DND-41 (cell line): Measurements from ENCODE around the gene RNF34.
"Not testable (repeated sequence)": the region's sequence is repeated elsewhere in the genome, so short reads cannot be mapped to it uniquely, and the experiment has no call there.

ENCODE experiments used
- ATAC-seq: fragments of 200-7000 bp; cut with Tn5 transposase; 3 replicates; pipeline ENCODE4 v1.9.1; 2021; ENCODE audit warnings: low read depth; ENCODE audit not compliant: insufficient read depth
- DNase-seq: peaks from one replicate; pipeline ENCODE4 v3.0.0-alpha.2; 2020
- H2AFZ ChIP-seq: 2 replicates; pipeline ENCODE4 v1.6.0; 2012; ENCODE audit warnings: low read depth, low read length
- H3K27ac ChIP-seq: 2 replicates; pipeline ENCODE4 v1.5.1; 2012; ENCODE audit warnings: low read length, inconsistent platforms
- H3K27me3 ChIP-seq: fragments of 200-600 bp; sonication (generic); 2 replicates; pipeline ENCODE4 v1.6.0; 2012; ENCODE audit warnings: low read length, mild to moderate bottlenecking, inconsistent platforms; ENCODE audit not compliant: insufficient read depth, poor library complexity
- H3K36me3 ChIP-seq: 2 replicates; pipeline ENCODE4 v1.5.1; 2012; ENCODE audit warnings: low read length, inconsistent platforms; ENCODE audit not compliant: insufficient read depth
- H3K4me1 ChIP-seq: 2 replicates; pipeline ENCODE4 v1.5.1; 2012; ENCODE audit warnings: mild to moderate bottlenecking, low read length; ENCODE audit not compliant: insufficient read depth
- H3K4me2 ChIP-seq: 2 replicates; pipeline ENCODE4 v1.6.0; 2012; ENCODE audit warnings: mild to moderate bottlenecking, moderate library complexity, low read length, inconsistent platforms; ENCODE audit not compliant: insufficient read depth
- H3K4me3 ChIP-seq, 2 experiments: fragments of 200-600 bp in 1 of 2; shearing (Covaris generic) in 1 of 2; 2 replicates each; pipeline ENCODE4 v1.5.1; 2012 to 2016; ENCODE audit warnings: inconsistent platforms in 2 of 2, low read length in 2 of 2, mild to moderate bottlenecking in 2 of 2, low read depth in 1 of 2, moderate library complexity in 1 of 2
- H3K79me2 ChIP-seq: 2 replicates; pipeline ENCODE4 v1.6.0; 2012; ENCODE audit warnings: low read length, inconsistent platforms; ENCODE audit not compliant: insufficient read depth
- H3K9ac ChIP-seq: 2 replicates; pipeline ENCODE4 v1.6.0; 2012; ENCODE audit warnings: low read depth, mild to moderate bottlenecking, inconsistent platforms, low read length, moderate library complexity
- H3K9me3 ChIP-seq: 2 replicates; pipeline ENCODE4 v1.5.1; 2012; ENCODE audit warnings: low read length, moderate library complexity, mild to moderate bottlenecking, inconsistent platforms; ENCODE audit not compliant: insufficient read depth, severe bottlenecking
- H4K20me1 ChIP-seq: 2 replicates; pipeline ENCODE4 v1.6.0; 2012; ENCODE audit warnings: low read length; ENCODE audit not compliant: insufficient read depth
- EZH2 ChIP-seq: IDR thresholded peaks from 3 replicates; pipeline ENCODE4 v1.6.1; 2012; ENCODE audit warnings: borderline replicate concordance, low read depth, mild to moderate bottlenecking, moderate library complexity, low read length, inconsistent platforms; ENCODE audit not compliant: severe bottlenecking
- TF ChIP-seq, protein P1 (sequence below): IDR thresholded peaks from 2 replicates; pipeline ENCODE4 v1.5.1; 2012; ENCODE audit warnings: borderline replicate concordance, low read length, moderate library complexity, mild to moderate bottlenecking; ENCODE audit not compliant: poor library complexity, severe bottlenecking; ENCODE audit errors: extremely low read depth

The RNF34 gene

DNA sequence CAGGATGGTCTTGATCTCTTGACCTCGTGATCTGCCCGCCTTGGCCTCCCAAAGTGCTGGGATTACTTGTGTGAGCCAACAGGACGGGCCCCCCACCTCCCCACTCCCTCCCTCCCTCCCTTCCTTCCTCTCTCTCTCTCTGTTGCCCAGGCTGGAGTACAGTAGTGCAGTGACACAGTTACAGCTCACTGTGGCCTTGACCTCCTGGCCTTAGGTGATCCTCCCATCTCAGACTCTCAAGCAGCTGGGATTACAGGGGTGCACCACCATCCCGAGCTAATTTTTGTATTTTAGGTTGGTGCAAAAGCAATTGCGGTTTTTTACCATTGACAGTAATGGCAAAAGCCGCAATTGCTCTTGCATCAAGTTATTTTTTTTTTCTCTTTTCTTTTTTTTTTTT, 28.5 kb upstream of the RNF34 start:
- no peaks in the 10 kb centered on the region for H3K4me1 ChIP-seq
- H3K9ac ChIP-seq = no peak overlapping the region
- DNase-seq (no peak), ATAC-seq (no peak)
- H3K9me3 ChIP-seq = no peaks in the 10 kb centered on the region
- TF ChIP-seq EZH2 = no peak
- TF ChIP-seq, protein P1, sequence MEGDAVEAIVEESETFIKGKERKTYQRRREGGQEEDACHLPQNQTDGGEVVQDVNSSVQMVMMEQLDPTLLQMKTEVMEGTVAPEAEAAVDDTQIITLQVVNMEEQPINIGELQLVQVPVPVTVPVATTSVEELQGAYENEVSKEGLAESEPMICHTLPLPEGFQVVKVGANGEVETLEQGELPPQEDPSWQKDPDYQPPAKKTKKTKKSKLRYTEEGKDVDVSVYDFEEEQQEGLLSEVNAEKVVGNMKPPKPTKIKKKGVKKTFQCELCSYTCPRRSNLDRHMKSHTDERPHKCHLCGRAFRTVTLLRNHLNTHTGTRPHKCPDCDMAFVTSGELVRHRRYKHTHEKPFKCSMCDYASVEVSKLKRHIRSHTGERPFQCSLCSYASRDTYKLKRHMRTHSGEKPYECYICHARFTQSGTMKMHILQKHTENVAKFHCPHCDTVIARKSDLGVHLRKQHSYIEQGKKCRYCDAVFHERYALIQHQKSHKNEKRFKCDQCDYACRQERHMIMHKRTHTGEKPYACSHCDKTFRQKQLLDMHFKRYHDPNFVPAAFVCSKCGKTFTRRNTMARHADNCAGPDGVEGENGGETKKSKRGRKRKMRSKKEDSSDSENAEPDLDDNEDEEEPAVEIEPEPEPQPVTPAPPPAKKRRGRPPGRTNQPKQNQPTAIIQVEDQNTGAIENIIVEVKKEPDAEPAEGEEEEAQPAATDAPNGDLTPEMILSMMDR = no peak
- no peak overlapping the region for H3K4me3 ChIP-seq
- H2AFZ ChIP-seq = no peak overlapping the region
- H3K4me2 ChIP-seq = no peak overlapping the region
- H4K20me1 ChIP-seq = no peaks in the 10 kb centered on the region
- no peaks in the 10 kb centered on the region for H3K27me3 ChIP-seq
- H3K27ac ChIP-seq = no peak overlapping the region
- no peaks in the 10 kb centered on the region for H3K36me3 ChIP-seq
- no peaks in the 10 kb centered on the region for H3K79me2 ChIP-seq

DNA sequence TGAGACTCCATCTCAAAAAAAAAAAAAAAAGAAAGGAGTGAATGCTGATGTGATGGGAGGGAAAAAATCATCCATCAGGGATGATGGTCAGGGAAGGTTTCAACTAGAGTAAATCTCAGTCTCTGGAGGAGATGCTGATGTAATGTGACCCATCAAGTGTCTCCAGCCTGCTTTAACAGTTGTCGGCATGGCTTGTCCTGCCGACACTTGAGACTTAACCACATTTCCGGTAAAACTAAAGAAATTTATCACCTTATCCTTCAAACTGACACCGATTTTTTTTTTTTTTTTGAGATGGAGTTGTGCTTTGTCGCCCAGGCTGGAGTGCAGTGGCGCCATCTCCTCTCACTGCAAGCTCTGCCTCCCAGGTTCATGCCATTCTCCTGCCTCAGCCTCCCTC, 26.2 kb upstream of the RNF34 start:
- H3K27me3 ChIP-seq = no peaks in the 10 kb centered on the region
- no peak overlapping the region for H3K9ac ChIP-seq
- no peaks in the 10 kb centered on the region for H3K9me3 ChIP-seq
- no peak overlapping the region for H3K4me3 ChIP-seq
- no peaks in the 10 kb centered on the region for H3K79me2 ChIP-seq
- DNase-seq (no peak), ATAC-seq (no peak)
- H3K27ac ChIP-seq = no peak overlapping the region
- H4K20me1 ChIP-seq = no peaks in the 10 kb centered on the region
- no peaks in the 10 kb centered on the region for H3K4me1 ChIP-seq
- no peaks in the 10 kb centered on the region for H3K36me3 ChIP-seq
- H3K4me2 ChIP-seq = no peak overlapping the region
- TF ChIP-seq, protein P1 = no peak
- TF ChIP-seq EZH2 = no peak
- H2AFZ ChIP-seq = no peak overlapping the region

DNA sequence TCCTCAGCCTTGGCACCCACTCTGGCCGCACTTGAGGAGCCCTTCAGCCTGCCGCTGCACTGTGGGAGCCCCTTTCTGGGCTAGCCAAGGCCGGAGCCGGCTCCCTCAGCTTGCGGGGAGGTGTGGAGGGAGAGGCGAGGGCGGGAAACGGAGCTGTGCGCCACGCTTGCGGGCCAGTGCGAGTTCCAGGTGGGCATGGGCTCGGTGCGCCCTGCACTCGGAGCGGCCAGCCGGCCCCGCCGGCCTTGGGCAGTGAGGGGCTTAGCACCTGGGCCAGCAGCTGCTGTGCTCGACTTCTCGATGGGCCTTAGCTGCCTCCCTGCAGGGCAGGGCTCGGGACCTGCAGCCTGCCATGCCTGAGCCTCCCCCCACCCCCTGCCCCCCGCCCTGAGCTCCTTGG, 25.6 kb upstream of the RNF34 start:
- not testable (repeated sequence) for H3K9ac ChIP-seq, H3K9me3 ChIP-seq, ATAC-seq, H3K27ac ChIP-seq, DNase-seq, H3K4me3 ChIP-seq, H3K4me1 ChIP-seq, H3K36me3 ChIP-seq, H3K27me3 ChIP-seq, H3K4me2 ChIP-seq, H3K79me2 ChIP-seq, H2AFZ ChIP-seq, H4K20me1 ChIP-seq

DNA sequence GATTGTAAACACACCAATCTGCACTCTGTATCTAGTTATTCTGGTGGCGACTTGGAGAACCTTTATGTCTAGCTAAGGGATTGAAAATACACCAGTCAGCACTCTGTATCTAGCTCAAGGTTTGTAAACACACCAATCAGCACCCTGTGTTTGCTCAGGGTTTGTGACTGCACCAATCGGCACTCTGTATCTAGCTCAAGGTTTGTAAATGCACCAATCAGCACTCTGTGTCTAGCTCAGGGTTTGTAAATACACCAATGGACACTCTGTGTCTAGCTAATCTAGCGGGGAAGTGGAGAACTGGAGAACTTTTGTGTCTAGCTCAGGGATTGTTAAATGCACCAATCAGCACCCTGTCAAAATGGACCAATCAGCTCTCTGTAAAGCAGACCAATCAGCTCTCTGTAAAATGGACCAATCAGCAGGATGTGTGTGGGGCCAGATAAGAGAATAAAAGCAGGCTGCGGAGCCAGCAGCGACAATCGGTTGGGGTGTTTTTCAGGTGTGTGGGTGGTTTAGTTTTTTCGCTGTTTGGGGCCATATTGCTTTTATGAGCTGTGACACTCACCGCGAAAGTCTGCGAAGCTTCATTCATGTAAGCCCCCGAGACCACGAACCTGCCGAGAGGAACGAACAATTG, 24.9 kb upstream of the RNF34 start:
- not testable (repeated sequence) for H3K36me3 ChIP-seq, H3K4me1 ChIP-seq, H2AFZ ChIP-seq, H3K27me3 ChIP-seq, H3K4me2 ChIP-seq, H3K9ac ChIP-seq, H3K4me3 ChIP-seq, H3K27ac ChIP-seq, H4K20me1 ChIP-seq, ATAC-seq, H3K79me2 ChIP-seq, DNase-seq, H3K9me3 ChIP-seq
